Adrenal gland (tissue), 12 donors: ENCODE data around the gene GRB10. TPM values are rescaled to one million over a fixed set of nuclear protein-coding genes. Genes with fewer than 3 reads are reported as not detected.
A peak's percentile ranks its signal among the peaks of the same experiment; 100 is the strongest.

Experiments
- DNase-seq, 7 donors: peaks; one replicate each; pipeline ENCODE4 v3.0.0-alpha.2; 2019 to 2020
- H3K27ac ChIP-seq, 5 donors: fragments of 200-600 bp; sonication (generic) in 4 of 5; 1 replicate in 3 of 5; 2 replicates in 2 of 5; pipeline versions ENCODE4 v1.5.1 to v1.8.0; 2016 to 2020; ENCODE audit warnings: mild to moderate bottlenecking in 1 of 5
- H3K27me3 ChIP-seq: fragments of 200-600 bp; 2 replicates; pipeline ENCODE4 v1.8.0; 2021
- H3K36me3 ChIP-seq, 2 donors: fragments of 200-600 bp; replicated peaks in 1 of 2; 1 replicate in 1 of 2; 2 replicates in 1 of 2; pipeline versions ENCODE4 v1.5.1 to v1.8.0; 2018 to 2022
- H3K4me1 ChIP-seq, 2 donors: fragments of 200-600 bp; replicated peaks in 1 of 2; 1 replicate in 1 of 2; 2 replicates in 1 of 2; pipeline versions ENCODE4 v1.5.1 to v1.8.0; 2018 to 2021
- H3K4me3 ChIP-seq, 4 donors: fragments of 200-600 bp; sonication (generic) in 3 of 4; one replicate each; pipeline ENCODE4 v1.5.1; 2016 to 2018
- H3K9me3 ChIP-seq, 3 donors: fragments of 200-600 bp; sonication (generic) in 1 of 3; replicated peaks in 1 of 3; 1 replicate in 2 of 3; 2 replicates in 1 of 3; pipeline versions ENCODE4 v1.5.1 to v1.8.0; 2016 to 2021
- POLR2A ChIP-seq, 2 donors: fragments of 450-650 bp; IDR thresholded peaks; one replicate each; pipeline ENCODE4 v1.6.1; 2017; ENCODE audit warnings: antibody characterized with exemption in 2 of 2, mild to moderate bottlenecking in 2 of 2, moderate library complexity in 1 of 2
- WGBS, 4 donors: extraction: QIAGEN DNeasy Blood & Tissue Kit in 2 of 4; methylation state at CpG; one replicate each; pipeline versions ENCODE4 v1.1.5 to v1.1.7; 2013 to 2017; 5-methylcytosine and 5-hydroxymethylcytosine counted together
- intact Hi-C, 2 donors: fragments of 100-400 bp; cut with DNase I; formaldehyde crosslinking; loops; one replicate each; pipeline versions ENCODE4 v1.14.1 to v1.15.0; 2022 to 2023
- polyA plus RNA-seq, 3 donors: library from polyadenylated mRNA; stranded (reverse); fragments of 200-250 nt in 2 of 3; fragments of 350-450 nt in 1 of 3; fragmentation: Illumina TruSeq in 1 of 3; extraction: RNeasy Lipid Tissue Mini Kit (QIAGEN cat#74804) in 1 of 3; gene quantifications; one replicate each; pipeline ENCODE4 v1.2.3, GENCODE V29; 2013 to 2014
- total RNA-seq, 9 donors: library from RNA; depleted of rRNA in 4 of 9; stranded (reverse); fragments of >200 nt in 4 of 9; fragments of 120-200 nt in 1 of 9; fragmentation: NEBNext Ultra II Directional in 1 of 9; extraction: Animal tissue kit (Norgen Biotek cat#: 25700) in 1 of 9; gene quantifications; one replicate each; pipeline versions ENCODE4 v1.1.0 to v1.2.4, GENCODE V29; 2013 to 2023
- TF ChIP-seq, protein P1 (sequence below), 6 experiments: fragments of 450-650 bp in 4 of 6; fragments of 200-600 bp in 2 of 6; sonication (generic) in 1 of 6; IDR thresholded peaks; 1 replicate in 5 of 6; 2 replicates in 1 of 6; pipeline versions ENCODE4 v1.5.1 to v1.8.0; 2016 to 2021; ENCODE audit warnings: antibody characterized with exemption in 6 of 6, mild to moderate bottlenecking in 2 of 6, moderate library complexity in 1 of 6
- donor health status: healthy with polysubstance abuse.
- donor health status: Bipolar disorder and iron deficiency.
- donor health status: DM: yes; HTN: yes; CAD: no.
- donor health status: DM: no; HTN: no; CAD: no.
- donor health status: DM: no; HTN: no; CAD: no.
- donor health status: DM: yes; HTN: yes; CAD: no.

GRB10 gene
- total and polyA plus RNA-seq, 12 donors: 33.5 to 158 (median 67.3) TPM

DNA sequence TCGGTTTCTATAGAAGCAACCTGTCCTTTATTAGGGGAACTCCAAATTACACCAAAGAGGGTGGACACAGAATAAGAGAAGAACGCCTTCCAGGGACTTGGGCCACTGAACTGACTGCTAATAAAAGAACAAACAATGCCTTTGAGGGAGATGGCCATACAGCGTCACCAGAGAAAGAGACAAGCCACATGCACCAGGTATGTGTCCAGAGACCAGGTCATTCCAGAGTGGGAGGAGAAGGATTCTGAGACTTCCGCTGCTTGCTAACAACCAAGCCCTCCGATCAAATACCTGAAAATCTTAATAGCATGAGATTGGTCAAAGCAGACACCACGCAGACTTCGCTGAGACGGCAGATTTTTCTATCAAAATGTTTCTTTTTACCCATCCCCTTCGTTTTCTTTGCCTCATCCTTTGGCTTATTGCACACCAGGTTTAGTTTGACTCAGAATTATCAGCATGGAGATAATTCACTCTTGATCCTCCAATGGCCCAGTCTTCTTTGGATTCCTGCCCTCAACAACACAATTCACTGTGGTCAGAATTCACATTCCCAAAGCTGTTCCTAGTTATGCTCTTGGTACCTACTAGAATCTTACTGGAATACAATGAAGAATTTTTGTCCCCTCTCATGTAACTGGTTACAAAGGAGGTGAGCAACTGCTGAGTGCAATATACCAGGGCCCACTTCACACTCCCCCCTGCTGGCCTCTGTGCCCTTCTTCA, 130.1 kb downstream of the GRB10 start:
- peaks cover 12 to 17% of the 10 kb centered on the region in 2 donors for H3K4me1 ChIP-seq
- WGBS, 4 donors: 92 to 97% (median 96%) methylated on average over 9 of the region's 9 CpGs
- DNase-seq: no peak
- TF ChIP-seq, protein P1, sequence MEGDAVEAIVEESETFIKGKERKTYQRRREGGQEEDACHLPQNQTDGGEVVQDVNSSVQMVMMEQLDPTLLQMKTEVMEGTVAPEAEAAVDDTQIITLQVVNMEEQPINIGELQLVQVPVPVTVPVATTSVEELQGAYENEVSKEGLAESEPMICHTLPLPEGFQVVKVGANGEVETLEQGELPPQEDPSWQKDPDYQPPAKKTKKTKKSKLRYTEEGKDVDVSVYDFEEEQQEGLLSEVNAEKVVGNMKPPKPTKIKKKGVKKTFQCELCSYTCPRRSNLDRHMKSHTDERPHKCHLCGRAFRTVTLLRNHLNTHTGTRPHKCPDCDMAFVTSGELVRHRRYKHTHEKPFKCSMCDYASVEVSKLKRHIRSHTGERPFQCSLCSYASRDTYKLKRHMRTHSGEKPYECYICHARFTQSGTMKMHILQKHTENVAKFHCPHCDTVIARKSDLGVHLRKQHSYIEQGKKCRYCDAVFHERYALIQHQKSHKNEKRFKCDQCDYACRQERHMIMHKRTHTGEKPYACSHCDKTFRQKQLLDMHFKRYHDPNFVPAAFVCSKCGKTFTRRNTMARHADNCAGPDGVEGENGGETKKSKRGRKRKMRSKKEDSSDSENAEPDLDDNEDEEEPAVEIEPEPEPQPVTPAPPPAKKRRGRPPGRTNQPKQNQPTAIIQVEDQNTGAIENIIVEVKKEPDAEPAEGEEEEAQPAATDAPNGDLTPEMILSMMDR (IDR thresholded peaks at IDR 0.05): no peak
- no peak for TF ChIP-seq POLR2A (IDR thresholded peaks at IDR 0.05)
- H3K36me3 ChIP-seq: no peaks in the 10 kb centered on the region
- intact Hi-C loops: no loop called here
- no peak overlapping the region for H3K4me3 ChIP-seq
- no peaks in the 10 kb centered on the region for H3K27me3 ChIP-seq
- H3K27ac ChIP-seq: peak overlapping the region in 2 of 5 donors; percentile 18 to 73
- no peaks in the 10 kb centered on the region for H3K9me3 ChIP-seq

DNA sequence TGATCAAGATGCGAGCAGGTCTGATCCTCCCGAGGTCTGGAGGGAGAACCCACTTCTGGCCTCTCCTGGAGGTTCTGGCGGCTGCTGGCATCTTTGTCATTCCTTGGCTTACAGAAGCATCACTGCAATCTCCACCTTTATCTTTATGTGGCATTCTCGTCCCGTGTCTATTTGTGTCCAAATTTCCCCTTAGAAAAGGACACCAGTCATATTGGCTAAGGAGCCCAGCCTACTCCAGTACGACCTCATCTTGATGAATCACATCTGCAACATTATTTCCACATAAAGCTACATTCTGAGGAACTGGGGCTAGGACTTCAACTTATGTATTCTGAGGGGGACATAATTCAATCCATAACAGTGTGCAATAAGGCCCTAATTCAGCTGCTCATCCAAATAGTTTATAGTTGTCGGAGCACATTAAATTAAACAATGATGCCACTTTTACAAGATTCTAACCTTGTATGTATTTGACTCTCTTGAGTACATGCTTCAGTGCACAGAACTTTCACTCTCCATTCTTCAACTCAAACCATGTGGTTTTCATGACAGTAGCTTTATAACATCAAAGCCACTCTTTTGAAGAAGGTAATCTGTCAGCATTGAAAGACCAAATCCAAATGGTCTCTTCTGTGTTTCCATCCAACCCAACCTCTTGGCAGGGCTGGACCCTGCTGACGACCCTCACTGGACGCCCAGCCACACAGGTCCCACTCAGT, 131.3 kb downstream of the GRB10 start:
- 85 to 92% (median 91%) methylated on average over 9 of the region's 9 CpGs for WGBS, 4 donors
- no peak overlapping the region for H3K27ac ChIP-seq

DNA sequence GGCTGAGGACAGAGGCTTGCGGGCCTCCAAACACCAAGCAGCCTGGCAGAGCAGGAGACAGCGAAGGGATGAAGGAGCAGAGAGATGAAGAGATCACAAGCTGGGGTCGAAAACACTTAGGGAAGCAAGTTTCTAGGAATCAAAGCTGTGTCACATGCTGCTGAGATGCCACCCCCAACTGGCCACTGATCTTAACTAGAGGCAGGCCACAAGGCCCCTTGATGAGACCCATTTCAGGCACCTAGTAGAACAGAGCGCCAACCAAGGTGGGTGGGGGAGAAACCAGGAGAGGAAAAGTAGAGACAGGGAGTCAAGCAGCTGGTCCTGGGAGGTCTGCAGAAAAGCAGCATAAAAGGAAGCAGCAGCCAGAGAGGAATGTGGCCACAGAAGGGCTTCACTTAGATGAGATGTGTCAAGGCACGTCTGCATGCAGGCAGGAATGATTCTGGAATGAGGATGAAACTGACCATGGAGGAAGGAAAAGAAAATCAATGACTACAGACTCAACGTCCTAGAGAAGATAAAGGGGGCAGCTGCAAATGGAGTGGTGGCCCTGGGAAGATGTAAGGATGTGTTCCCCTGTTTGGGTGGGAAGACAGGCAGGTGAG, 132.5 kb downstream of the GRB10 start:
- Histone ChIP-seq H3K4me1 (no peaks in the 10 kb centered on the region), H3K4me3 (no peak overlapping the region), H3K36me3 (no peaks in the 10 kb centered on the region), H3K9me3 (no peaks in the 10 kb centered on the region), H3K27me3 (no peaks in the 10 kb centered on the region), H3K27ac (no peak overlapping the region)
- DNase-seq: peak in 1 of 7 donors; percentile 9
- 86 to 93% (median 90%) methylated on average over 6 of the region's 6 CpGs for WGBS, 4 donors
- intact Hi-C loops: no loop called here
- TF ChIP-seq POLR2A (IDR thresholded peaks at IDR 0.05): no peak
- TF ChIP-seq, protein P1 (IDR thresholded peaks at IDR 0.05): no peak

More for the DNA sequence above, 131.3 kb downstream of the GRB10 start:
- no peaks in the 10 kb centered on the region for H3K36me3 ChIP-seq
- H3K27me3 ChIP-seq: no peaks in the 10 kb centered on the region
- no peak overlapping the region for H3K4me3 ChIP-seq
- TF ChIP-seq POLR2A (IDR thresholded peaks at IDR 0.05): no peak
- TF ChIP-seq, protein P1 (IDR thresholded peaks at IDR 0.05): no peak
- peaks cover 2 to 6% of the 10 kb centered on the region in 2 donors for H3K4me1 ChIP-seq
- H3K9me3 ChIP-seq: no peaks in the 10 kb centered on the region
- no peak for DNase-seq
- intact Hi-C loops: no loop called here

DNA sequence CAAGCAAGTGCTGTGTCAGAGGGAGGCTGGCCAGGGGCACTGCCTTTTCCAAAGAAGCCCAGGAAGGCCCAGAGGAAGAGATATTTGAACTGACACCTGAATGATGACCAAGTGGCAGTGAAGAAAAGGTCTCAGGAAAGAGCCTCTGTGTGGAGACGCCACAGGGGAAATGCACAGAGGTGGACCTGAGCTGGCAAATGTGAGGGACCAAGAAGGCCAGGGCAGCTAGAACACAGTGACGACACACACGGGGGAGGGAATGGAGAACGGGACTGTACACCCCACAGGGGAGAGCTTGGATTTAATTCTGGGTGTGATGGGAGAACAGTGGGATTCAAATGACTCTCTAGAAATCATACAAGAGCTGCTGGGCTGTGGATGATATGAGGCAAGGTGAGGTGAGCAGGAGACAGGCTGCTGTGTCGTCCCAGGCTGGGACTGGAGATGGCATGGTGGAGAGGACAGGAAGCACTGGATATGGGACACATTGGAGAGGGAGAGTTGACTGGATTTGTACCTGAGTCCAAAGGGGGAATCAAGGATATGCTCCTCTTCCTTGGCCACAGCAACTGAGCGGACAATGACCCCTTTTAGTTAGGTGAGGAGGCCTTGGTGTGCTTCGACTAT, 133.3 kb downstream of the GRB10 start:
- Histone ChIP-seq H3K36me3 (no peaks in the 10 kb centered on the region), H3K27ac (no peak overlapping the region), H3K27me3 (no peaks in the 10 kb centered on the region), H3K4me3 (no peak overlapping the region), H3K4me1 (no peaks in the 10 kb centered on the region), H3K9me3 (no peaks in the 10 kb centered on the region)
- 93 to 95% (median 95%) methylated on average over 7 of the region's 7 CpGs for WGBS, 4 donors
- DNase-seq: no peak
- TF ChIP-seq, protein P1 (IDR thresholded peaks at IDR 0.05): no peak
- TF ChIP-seq POLR2A (IDR thresholded peaks at IDR 0.05): no peak
- intact Hi-C loops: no loop called here
